GM12864 (cell line): ENCODE results near the gene MIF4GD.

Experiments
- DNase-seq: peaks from one replicate; pipeline ENCODE4 v3.0.0-alpha.2; 2011; ENCODE audit warnings: low read depth
- H3K4me3 ChIP-seq: 2 replicates; pipeline ENCODE4 v1.5.1; 2011; ENCODE audit warnings: mild to moderate bottlenecking, low read depth, low read length, control low read depth
- TF ChIP-seq, protein P1 (sequence below): IDR thresholded peaks from 2 replicates; pipeline ENCODE4 v1.5.1; 2011; ENCODE audit warnings: low read depth, mild to moderate bottlenecking, moderate library complexity, low read length, control low read depth, inconsistent platforms; ENCODE audit errors: missing control alignments

MIF4GD gene

DNA sequence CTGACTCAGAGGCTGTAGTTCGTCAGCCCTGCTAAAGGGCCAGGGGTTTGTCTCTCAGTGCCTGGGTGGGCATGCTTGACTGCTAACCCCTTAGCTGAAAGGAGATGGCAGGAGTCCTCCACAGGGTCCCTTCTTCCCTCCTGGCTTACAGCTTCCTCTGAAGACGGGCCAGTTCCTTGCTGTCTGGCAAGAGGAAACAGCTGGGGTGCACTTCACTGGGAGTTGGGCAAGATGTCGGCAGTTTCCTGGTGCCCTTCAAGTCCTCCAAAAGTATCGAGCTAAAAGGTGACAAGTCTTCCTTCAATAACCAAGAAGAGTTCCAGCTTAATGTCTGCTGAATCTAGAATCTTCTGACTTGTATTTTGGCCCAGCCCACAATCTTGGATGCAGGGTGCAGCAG, 42.2 kb downstream of the MIF4GD start:
- H3K4me3 ChIP-seq = no peak overlapping the region
- no peak for DNase-seq
- TF ChIP-seq, protein P1, sequence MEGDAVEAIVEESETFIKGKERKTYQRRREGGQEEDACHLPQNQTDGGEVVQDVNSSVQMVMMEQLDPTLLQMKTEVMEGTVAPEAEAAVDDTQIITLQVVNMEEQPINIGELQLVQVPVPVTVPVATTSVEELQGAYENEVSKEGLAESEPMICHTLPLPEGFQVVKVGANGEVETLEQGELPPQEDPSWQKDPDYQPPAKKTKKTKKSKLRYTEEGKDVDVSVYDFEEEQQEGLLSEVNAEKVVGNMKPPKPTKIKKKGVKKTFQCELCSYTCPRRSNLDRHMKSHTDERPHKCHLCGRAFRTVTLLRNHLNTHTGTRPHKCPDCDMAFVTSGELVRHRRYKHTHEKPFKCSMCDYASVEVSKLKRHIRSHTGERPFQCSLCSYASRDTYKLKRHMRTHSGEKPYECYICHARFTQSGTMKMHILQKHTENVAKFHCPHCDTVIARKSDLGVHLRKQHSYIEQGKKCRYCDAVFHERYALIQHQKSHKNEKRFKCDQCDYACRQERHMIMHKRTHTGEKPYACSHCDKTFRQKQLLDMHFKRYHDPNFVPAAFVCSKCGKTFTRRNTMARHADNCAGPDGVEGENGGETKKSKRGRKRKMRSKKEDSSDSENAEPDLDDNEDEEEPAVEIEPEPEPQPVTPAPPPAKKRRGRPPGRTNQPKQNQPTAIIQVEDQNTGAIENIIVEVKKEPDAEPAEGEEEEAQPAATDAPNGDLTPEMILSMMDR = no peak

DNA sequence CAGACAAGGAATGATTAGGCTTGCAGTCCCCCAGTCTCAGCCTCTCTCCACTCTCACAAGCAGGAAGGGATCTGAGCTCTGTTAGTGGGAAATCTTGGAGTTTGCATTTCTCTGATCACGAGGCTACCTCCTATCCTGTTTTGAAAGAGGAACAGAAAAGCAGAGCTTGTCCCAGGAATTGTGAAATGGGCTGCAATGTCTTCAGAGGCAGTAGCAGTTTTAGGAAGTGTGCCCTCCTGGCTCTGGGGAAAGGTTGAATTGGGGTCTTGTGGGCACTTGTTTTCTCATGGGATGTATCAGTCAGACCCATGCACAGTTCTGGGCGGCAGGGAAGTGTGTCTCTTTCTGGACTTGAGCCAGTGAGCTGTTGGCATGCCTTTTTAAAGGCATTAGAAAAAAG, 42.7 kb downstream of the MIF4GD start:
- TF ChIP-seq, protein P1 = no peak
- DNase-seq = no peak
- no peak overlapping the region for H3K4me3 ChIP-seq

DNA sequence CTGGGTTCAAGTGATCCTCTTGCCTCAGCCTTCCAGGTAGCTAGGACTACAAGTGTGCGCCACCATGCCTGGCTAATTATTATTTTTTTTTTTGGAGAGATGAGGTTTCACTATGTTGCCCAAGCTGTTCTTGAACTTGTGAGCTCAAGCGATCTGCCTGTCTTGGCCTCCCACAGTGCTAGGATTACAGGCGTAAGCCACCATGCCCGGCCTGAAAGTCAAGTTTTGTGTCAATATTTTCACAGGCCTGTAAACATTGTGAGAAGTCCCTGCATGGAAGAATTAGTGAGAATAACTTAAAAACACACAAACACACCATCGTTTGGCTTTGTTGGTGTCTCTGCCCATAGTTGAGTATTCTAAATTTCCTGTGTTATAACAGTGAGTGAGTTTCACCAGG, 43.3 kb downstream of the MIF4GD start:
- DNase-seq = no peak
- TF ChIP-seq, protein P1 = no peak
- H3K4me3 ChIP-seq = no peak overlapping the region

DNA sequence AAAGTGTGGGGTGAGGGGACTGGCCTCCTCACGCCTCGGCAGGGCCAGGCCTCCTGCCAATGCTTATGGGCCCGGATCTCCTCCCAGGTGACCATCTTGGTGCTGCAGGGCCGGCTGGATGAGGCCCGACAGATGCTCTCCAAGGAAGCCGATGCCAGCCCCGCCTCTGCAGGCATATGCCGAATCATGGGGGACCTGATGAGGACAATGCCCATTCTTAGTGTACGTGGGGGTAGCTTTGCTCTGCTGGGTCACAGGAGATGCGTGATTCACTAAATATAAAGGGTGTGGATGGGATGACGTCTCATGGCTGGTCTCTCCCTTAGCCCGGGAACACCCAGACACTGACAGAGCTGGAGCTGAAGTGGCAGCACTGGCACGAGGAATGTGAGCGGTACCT, 46.0 kb downstream of the MIF4GD start:
- DNase-seq = no peak
- TF ChIP-seq, protein P1 = no peak
- no peak overlapping the region for H3K4me3 ChIP-seq

DNA sequence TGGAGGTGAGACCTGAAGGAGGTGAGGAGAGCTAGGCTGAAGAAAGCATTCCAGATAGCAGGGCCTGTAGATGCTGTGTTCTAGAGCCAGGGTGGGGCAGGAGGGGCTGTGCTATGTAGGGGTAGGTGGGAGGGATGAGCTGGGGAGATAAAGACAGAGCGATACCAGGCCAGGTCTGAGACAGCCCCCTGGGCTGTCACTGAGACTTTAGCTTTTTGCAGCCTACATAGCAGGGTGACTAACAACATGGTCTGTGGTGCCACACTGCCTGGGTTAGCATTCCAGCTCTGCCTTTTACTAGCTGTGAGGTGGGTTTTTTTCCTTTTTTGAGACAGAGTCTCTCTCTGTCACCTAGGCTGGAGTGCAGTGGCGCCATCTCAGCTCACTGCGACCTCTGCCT, 51.2 kb downstream of the MIF4GD start:
- DNase-seq = no peak
- no peak overlapping the region for H3K4me3 ChIP-seq
- TF ChIP-seq, protein P1 = no peak

DNA sequence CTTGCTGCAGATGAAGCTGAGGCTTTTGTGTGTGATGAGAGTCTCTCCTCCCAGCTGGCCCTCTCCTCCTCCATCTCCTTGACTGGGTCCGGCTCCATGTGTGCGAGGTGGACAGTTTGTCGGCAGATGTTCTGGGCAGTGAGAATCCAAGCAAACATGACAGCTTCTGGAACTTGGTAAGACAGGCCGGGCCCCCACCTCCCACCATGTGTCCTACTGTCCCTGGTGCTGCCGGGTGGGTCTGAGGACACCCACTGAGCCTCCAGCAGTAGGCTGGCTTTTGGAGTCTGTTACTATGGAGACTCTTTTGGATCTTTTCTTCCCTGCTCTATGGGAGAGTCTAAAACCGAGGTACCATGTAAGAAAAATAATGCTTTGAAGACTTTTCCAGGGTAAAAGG, 52.9 kb downstream of the MIF4GD start:
- TF ChIP-seq, protein P1 = no peak
- no peak overlapping the region for H3K4me3 ChIP-seq
- DNase-seq = no peak
